PC-9 (cell line): Measurements from ENCODE around the gene MTRFR.

Source experiments
- EZH2 ChIP-seq: fragments of 200-600 bp; sonication (generic); IDR thresholded peaks from 2 replicates; pipeline ENCODE4 v1.8.0; 2017; ENCODE audit warnings: antibody characterized with exemption, low read depth
- TF ChIP-seq, protein P1 (sequence below): fragments of 200-600 bp; sonication (generic); conservative IDR thresholded peaks from 2 replicates; pipeline ENCODE4 v1.6.1; 2017; ENCODE audit warnings: mixed run types, antibody characterized with exemption, mild to moderate bottlenecking, moderate library complexity

- TF ChIP-seq, protein P1, sequence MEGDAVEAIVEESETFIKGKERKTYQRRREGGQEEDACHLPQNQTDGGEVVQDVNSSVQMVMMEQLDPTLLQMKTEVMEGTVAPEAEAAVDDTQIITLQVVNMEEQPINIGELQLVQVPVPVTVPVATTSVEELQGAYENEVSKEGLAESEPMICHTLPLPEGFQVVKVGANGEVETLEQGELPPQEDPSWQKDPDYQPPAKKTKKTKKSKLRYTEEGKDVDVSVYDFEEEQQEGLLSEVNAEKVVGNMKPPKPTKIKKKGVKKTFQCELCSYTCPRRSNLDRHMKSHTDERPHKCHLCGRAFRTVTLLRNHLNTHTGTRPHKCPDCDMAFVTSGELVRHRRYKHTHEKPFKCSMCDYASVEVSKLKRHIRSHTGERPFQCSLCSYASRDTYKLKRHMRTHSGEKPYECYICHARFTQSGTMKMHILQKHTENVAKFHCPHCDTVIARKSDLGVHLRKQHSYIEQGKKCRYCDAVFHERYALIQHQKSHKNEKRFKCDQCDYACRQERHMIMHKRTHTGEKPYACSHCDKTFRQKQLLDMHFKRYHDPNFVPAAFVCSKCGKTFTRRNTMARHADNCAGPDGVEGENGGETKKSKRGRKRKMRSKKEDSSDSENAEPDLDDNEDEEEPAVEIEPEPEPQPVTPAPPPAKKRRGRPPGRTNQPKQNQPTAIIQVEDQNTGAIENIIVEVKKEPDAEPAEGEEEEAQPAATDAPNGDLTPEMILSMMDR = no peak
- no peak for TF ChIP-seq EZH2
Observed at GRCh38 chr12:123231931-123232330, 1.3 kb upstream of the MTRFR start.
